PC-9 (cell line): ENCODE results near the gene NRM. TPM values are rescaled to one million over a fixed set of nuclear protein-coding genes. Genes with fewer than 3 reads are reported as not detected.

Experiments
- BruUV-seq: library from RNA; stranded (reverse); fragments of 400-500 nt; replicated peaks from 2 replicates; lab custom pipeline; 2021; lab: Mats Ljungman, UMichigan
- CTCF ChIA-PET: fragments of 300-600 bp; sonication (Branson Sonifier 250); formaldehyde crosslinking; loops from one replicate; lab custom pipeline; 2022; ENCODE audit warnings: antibody characterized with exemption; lab: Charles Lee
- POLR2A ChIA-PET: fragments of 300-600 bp; sonication (Branson Sonifier 250); formaldehyde crosslinking; loops from one replicate; lab custom pipeline; 2022; ENCODE audit warnings: antibody characterized with exemption; ENCODE audit not compliant: unreplicated experiment; lab: Charles Lee
- DNase-seq, 2 experiments: peaks; one replicate each; pipeline versions ENCODE4 v3.0.0 to v3.0.0-alpha.2; 2015 to 2022; ENCODE audit warnings: mixed read lengths in 1 of 2
- H2AFZ ChIP-seq: fragments of 200-600 bp; sonication (generic); 2 replicates; pipeline ENCODE4 v1.8.1; 2017; ENCODE audit warnings: antibody characterized with exemption
- H3F3A ChIP-seq: fragments of 200-600 bp; sonication (generic); 2 replicates; pipeline ENCODE4 v1.8.1; 2017; ENCODE audit warnings: antibody characterized with exemption, mild to moderate bottlenecking, low read depth; ENCODE audit not compliant: insufficient read depth
- H3K27ac ChIP-seq: fragments of 200-600 bp; sonication (generic); 2 replicates; pipeline ENCODE4 v1.6.1; 2016; ENCODE audit warnings: mixed run types
- H3K27me3 ChIP-seq: fragments of 200-600 bp; sonication (generic); 2 replicates; pipeline ENCODE4 v1.6.1; 2016; ENCODE audit warnings: low read depth, mixed run types; ENCODE audit not compliant: insufficient read depth
- H3K36me3 ChIP-seq: fragments of 200-600 bp; sonication (generic); 2 replicates; pipeline ENCODE4 v1.6.1; 2016; ENCODE audit warnings: low read depth, mixed run types
- H3K4me1 ChIP-seq: fragments of 200-600 bp; sonication (generic); replicated peaks from 2 replicates; pipeline ENCODE4 v1.6.1; 2016; ENCODE audit warnings: mixed run types; ENCODE audit not compliant: insufficient read depth
- H3K4me2 ChIP-seq: fragments of 200-600 bp; sonication (generic); 2 replicates; pipeline ENCODE4 v1.6.1; 2017; ENCODE audit warnings: mixed run types
- H3K4me3 ChIP-seq: fragments of 200-600 bp; sonication (generic); 2 replicates; pipeline ENCODE4 v1.6.1; 2016; ENCODE audit warnings: mixed run types
- H3K79me2 ChIP-seq: fragments of 200-600 bp; sonication (generic); 2 replicates; pipeline ENCODE4 v1.6.1; 2017; ENCODE audit warnings: low read depth, mixed run types
- H3K9me2 ChIP-seq: fragments of 200-600 bp; sonication (generic); 2 replicates; pipeline ENCODE4 v1.8.1; 2017; ENCODE audit warnings: mild to moderate bottlenecking; ENCODE audit not compliant: insufficient read depth
- H3K9me3 ChIP-seq: fragments of 200-600 bp; sonication (generic); 2 replicates; pipeline ENCODE4 v1.8.1; 2016; ENCODE audit warnings: low read depth; ENCODE audit not compliant: insufficient read depth
- H4K20me1 ChIP-seq: fragments of 200-600 bp; sonication (generic); 2 replicates; pipeline ENCODE4 v1.8.1; 2017; ENCODE audit not compliant: insufficient read depth
- CTCF ChIP-seq: fragments of 200-600 bp; sonication (generic); conservative IDR thresholded peaks from 2 replicates; pipeline ENCODE4 v1.6.1; 2017; ENCODE audit warnings: mixed run types, antibody characterized with exemption, mild to moderate bottlenecking, moderate library complexity
- EZH2 ChIP-seq: fragments of 200-600 bp; sonication (generic); IDR thresholded peaks from 2 replicates; pipeline ENCODE4 v1.8.0; 2017; ENCODE audit warnings: antibody characterized with exemption, low read depth
- intact Hi-C: fragments of 100-400 bp; cut with micrococcal nuclease; formaldehyde crosslinking; loops from one replicate; pipeline ENCODE4 v1.10.0; 2022; ENCODE audit not compliant: unreplicated experiment
- total RNA-seq: library from RNA; stranded (reverse); gene quantifications from 2 replicates; pipeline ENCODE4 v1.2.3, GENCODE V29; 2021

The NRM gene
- total RNA-seq, 1 experiment from 2014 or later = 38.3 TPM

GRCh38 chr6:30717129-30717844, 26.5 kb upstream of the NRM start, which contains the start of gene MDC1:
Gene MDC1 (minus strand): TSS chr6:30717281. CDS start chr6:30715175, 2,106 bp downstream.
- no peak for TF ChIP-seq EZH2
- POLR2A ChIA-PET = interaction anchor here (0.5 to 1.0 kb wide), 10 partner anchors 27 to 486 kb away, joined by 3 to 14 read pairs (median 4); partner anchors contain the start of gene NRM
- DNase-seq = peak; percentile 99 to 100
- peak within 1 kb of the TSS; percentile 82 for H3K27ac ChIP-seq
- H4K20me1 ChIP-seq = peaks cover 8% of the 10 kb centered on the region
- H3K4me1 ChIP-seq = peaks cover 32% of the 10 kb centered on the region
- H2AFZ ChIP-seq = peak within 1 kb of the TSS; percentile 74
- H3K27me3 ChIP-seq = no peaks in the 10 kb centered on the region
- no TSS peak for BruUV-seq
- peaks cover 18% of the 10 kb centered on the region; the same call in 1 of the 2 replicates for H3F3A ChIP-seq
- H3K4me2 ChIP-seq = peak within 1 kb of the TSS; percentile 96
- intact Hi-C loops = loop anchor here (1.0 kb wide), 3 partner anchors 30 to 100 kb away; partner anchors contain the start of genes MRPS18B and PPP1R10
- peaks cover 37% of the 10 kb centered on the region for H3K79me2 ChIP-seq
- peak within 1 kb of the TSS; percentile 85 for H3K4me3 ChIP-seq
- CTCF ChIA-PET = interaction anchor here (0.6 to 1.1 kb wide), 6 partner anchors 12 to 172 kb away, joined by 3 to 7 read pairs (median 4); partner anchors contain the start of gene DHX16
- H3K9me3 ChIP-seq = no peaks in the 10 kb centered on the region
- H3K36me3 ChIP-seq = peaks cover 5% of the 10 kb centered on the region; the same call in 1 of the 2 replicates
- H3K9me2 ChIP-seq = no peaks in the 10 kb centered on the region

- Histone ChIP-seq H3K27ac (peak overlapping the region; percentile 40), H3K4me2 (peak overlapping the region; percentile 96), H3K4me3 (peak overlapping the region; percentile 85), H4K20me1 (peaks cover 4% of the 10 kb centered on the region; the same call in 1 of the 2 replicates), H3F3A (peaks cover 13% of the 10 kb centered on the region; the same call in 1 of the 2 replicates), H3K9me3 (no peaks in the 10 kb centered on the region), H3K27me3 (no peaks in the 10 kb centered on the region), H3K36me3 (peaks cover 3% of the 10 kb centered on the region; the same call in 1 of the 2 replicates), H2AFZ (peak overlapping the region; percentile 74), H3K79me2 (peaks cover 32% of the 10 kb centered on the region), H3K4me1 (peaks cover 30% of the 10 kb centered on the region), H3K9me2 (no peaks in the 10 kb centered on the region)
- intact Hi-C loops = loop anchor here (1.0 kb wide), 3 partner anchors 30 to 100 kb away; partner anchors contain the start of genes MRPS18B and PPP1R10
- TF ChIP-seq EZH2 = no peak
- TF ChIP-seq CTCF = no peak
- CTCF ChIA-PET = interaction anchor here (0.6 to 1.1 kb wide), 5 partner anchors 11 to 172 kb away, joined by 3 to 7 read pairs (median 3); partner anchors contain the start of gene DHX16
- POLR2A ChIA-PET = interaction anchor here (0.6 to 1.0 kb wide), 4 partner anchors 26 to 141 kb away, joined by 3 to 5 read pairs (median 4); partner anchors contain the start of gene NRM
- BruUV-seq = no TSS peak
- DNase-seq = no peak
Observed at GRCh38 chr6:30716879-30717128, 26.0 kb upstream of the NRM start.

- Histone ChIP-seq H3K27me3 (no peaks in the 10 kb centered on the region), H3K9me2 (peaks cover 3% of the 10 kb centered on the region; the same call in 1 of the 2 replicates), H3K4me2 (no peak overlapping the region), H2AFZ (no peak overlapping the region), H3K4me3 (no peak overlapping the region), H3K79me2 (peaks cover 12% of the 10 kb centered on the region), H3K9me3 (no peaks in the 10 kb centered on the region), H3K27ac (no peak overlapping the region), H3K4me1 (peaks cover 25% of the 10 kb centered on the region), H4K20me1 (no peaks in the 10 kb centered on the region), H3K36me3 (no peaks in the 10 kb centered on the region), H3F3A (peaks cover 10% of the 10 kb centered on the region; the same call in 1 of the 2 replicates)
- CTCF ChIA-PET = interaction anchor here (0.6 kb wide), 2 partner anchors 88 to 369 kb away, joined by 3 read pairs; no protein-coding TSS in a partner anchor
- no TSS peak for BruUV-seq
- intact Hi-C loops = no loop called here
- no peak for DNase-seq
- TF ChIP-seq EZH2 (no peak), CTCF (no peak)
- POLR2A ChIA-PET = no interaction called here
Observed at GRCh38 chr6:30714263-30714662, 23.5 kb upstream of the NRM start.
